Bronchial epithelial cell (primary cell): Measurements from ENCODE around the gene MAP3K5. TPM values are rescaled to one million over a fixed set of nuclear protein-coding genes. Genes with fewer than 3 reads are reported as not detected.
A peak's percentile ranks its signal among the peaks of the same experiment; 100 is the strongest.

Experiments used
- DNase-seq: peaks from one replicate; pipeline ENCODE4 v3.0.0-alpha.2; 2010; ENCODE audit warnings: low read depth
- FAIRE-seq: peaks from 2 replicates; lab custom pipeline; 2011; peaks lifted over from hg19 to GRCh38; lab: Jason Lieb, UNC
- H3K27me3 ChIP-seq: 2 replicates; pipeline ENCODE4 v1.5.1; 2011; ENCODE audit warnings: low read length; ENCODE audit not compliant: control insufficient read depth, insufficient read depth
- H3K36me3 ChIP-seq: 2 replicates; pipeline ENCODE4 v1.5.1; 2011; ENCODE audit warnings: low read length; ENCODE audit not compliant: control insufficient read depth, insufficient read depth
- H3K4me3 ChIP-seq: 2 replicates; pipeline ENCODE4 v1.5.1; 2011; ENCODE audit warnings: mild to moderate bottlenecking, low read depth, low read length, control low read depth
- CTCF ChIP-seq: IDR thresholded peaks from 2 replicates; pipeline ENCODE4 v1.5.1; 2011; ENCODE audit warnings: mild to moderate bottlenecking, moderate library complexity, low read length, control low read depth, inconsistent platforms; ENCODE audit not compliant: insufficient read depth, severe bottlenecking
- total RNA-seq: library from RNA; depleted of rRNA; stranded (reverse); fragments of >200 nt; gene quantifications from 2 replicates; pipeline ENCODE4 v1.2.1, GENCODE V29; 2014

Gene MAP3K5
- total RNA-seq, 1 donor from 2014 or later, result 8.2 TPM

- H3K36me3 ChIP-seq, result no peaks in the 10 kb centered on the region
- FAIRE-seq (no peak), DNase-seq (peak; percentile 29)
- no peaks in the 10 kb centered on the region for H3K27me3 ChIP-seq
- no peak overlapping the region for H3K4me3 ChIP-seq
- no peak for TF ChIP-seq CTCF
Measured at GRCh38 chr6:136524339-136524935, 267.8 kb downstream of the MAP3K5 start.

DNA sequence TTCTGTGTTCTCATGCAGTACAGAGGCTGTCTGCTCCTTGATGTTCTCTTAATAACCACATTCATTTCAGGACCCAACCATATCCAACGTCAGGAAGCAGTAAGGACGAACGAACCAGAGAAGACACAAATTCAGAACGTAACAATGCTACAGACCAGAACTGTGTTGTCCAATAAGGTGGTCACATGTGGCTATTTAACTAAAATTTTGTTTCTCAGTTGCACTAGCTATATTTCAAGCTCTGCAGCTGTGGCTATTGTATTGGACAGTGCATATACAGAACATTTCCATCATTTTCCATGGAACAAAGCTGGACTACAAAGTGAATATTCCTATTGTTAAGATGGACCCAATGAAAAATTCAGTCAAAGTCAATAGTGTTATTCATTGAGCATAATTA, 269.1 kb downstream of the MAP3K5 start:
- Histone ChIP-seq H3K36me3 (no peaks in the 10 kb centered on the region), H3K4me3 (no peak overlapping the region), H3K27me3 (no peaks in the 10 kb centered on the region)
- TF ChIP-seq CTCF, result no peak
- FAIRE-seq (no peak), DNase-seq (no peak)

DNA sequence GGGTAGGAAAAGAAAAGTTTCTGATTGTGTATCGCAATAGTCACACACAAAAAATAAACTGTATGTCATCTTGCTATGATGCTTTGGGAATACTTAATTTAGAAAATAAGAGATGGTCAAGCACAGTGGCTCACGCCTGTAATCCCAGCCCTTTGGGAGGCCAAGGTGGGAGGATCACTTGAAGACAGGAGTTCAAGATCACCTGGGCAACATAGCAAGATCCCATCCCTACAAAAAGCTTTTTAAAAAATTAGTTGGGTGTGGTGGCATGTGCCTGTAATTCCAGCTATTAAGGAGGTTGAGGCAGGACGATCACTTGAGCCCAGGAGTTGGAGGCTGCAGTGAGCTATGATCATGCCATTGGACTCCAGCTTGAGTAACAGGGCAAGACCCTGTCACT, 269.6 kb downstream of the MAP3K5 start:
- no peak overlapping the region for H3K4me3 ChIP-seq
- FAIRE-seq (no peak), DNase-seq (no peak)
- no peaks in the 10 kb centered on the region for H3K27me3 ChIP-seq
- H3K36me3 ChIP-seq, result no peaks in the 10 kb centered on the region
- TF ChIP-seq CTCF, result no peak

GRCh38 chr6:136521911-136522310, 270.4 kb downstream of the MAP3K5 start:
- no peak for DNase-seq
- Histone ChIP-seq H3K27me3 (no peaks in the 10 kb centered on the region), H3K36me3 (no peaks in the 10 kb centered on the region), H3K4me3 (no peak overlapping the region)
- no peak for TF ChIP-seq CTCF
- FAIRE-seq, result no peak

GRCh38 chr6:136521427-136521826, 270.9 kb downstream of the MAP3K5 start:
- DNase-seq (no peak), FAIRE-seq (no peak)
- no peaks in the 10 kb centered on the region for H3K36me3 ChIP-seq
- H3K27me3 ChIP-seq, result no peaks in the 10 kb centered on the region
- H3K4me3 ChIP-seq, result no peak overlapping the region
- no peak for TF ChIP-seq CTCF

GRCh38 chr6:136520517-136520916, 271.8 kb downstream of the MAP3K5 start:
- no peak for TF ChIP-seq CTCF
- Histone ChIP-seq H3K4me3 (no peak overlapping the region), H3K27me3 (no peaks in the 10 kb centered on the region), H3K36me3 (no peaks in the 10 kb centered on the region)
- DNase-seq, result peak; percentile 91
- peak; percentile 96 for FAIRE-seq
